H1 (cell line): Measurements from ENCODE around the gene PRKCD. TPM values are rescaled to one million over a fixed set of nuclear protein-coding genes. Genes with fewer than 3 reads are reported as not detected.

Experiments used
- CTCF ChIA-PET: fragments of 300-600 bp; sonication (Branson Sonifier 250); formaldehyde crosslinking; loops from one replicate; lab custom pipeline; 2021; ENCODE audit not compliant: partially characterized antibody; lab: Charles Lee
- POLR2A ChIA-PET: fragments of 300-600 bp; sonication (Branson Sonifier 250); formaldehyde crosslinking; loops from one replicate; lab custom pipeline; 2021; ENCODE audit warnings: inconsistent platforms; ENCODE audit not compliant: partially characterized antibody; lab: Charles Lee
- DNase-seq, 2 experiments: peaks; one replicate each; pipeline versions ENCODE4 v3.0.0 to v3.0.0-alpha.2; 2010 to 2022; ENCODE audit warnings: low spot score in 2 of 2, low read depth in 1 of 2, mixed read lengths in 1 of 2
- FAIRE-seq: peaks from 2 replicates; lab custom pipeline; 2011; peaks lifted over from hg19 to GRCh38; lab: Jason Lieb, UNC
- H2AFZ ChIP-seq: 2 replicates; pipeline ENCODE4 v1.8.1; 2012; ENCODE audit warnings: low read length, inconsistent platforms
- H2AK5ac ChIP-seq: 2 replicates; pipeline ENCODE4 v1.6.1; 2013; ENCODE audit warnings: low read depth, low read length
- H2BK120ac ChIP-seq: replicated peaks from 2 replicates; pipeline ENCODE3; 2013; ENCODE audit warnings: low read depth, low read length, inconsistent platforms
- H2BK12ac ChIP-seq: 2 replicates; pipeline ENCODE4 v1.6.1; 2013; ENCODE audit warnings: low read depth, low read length
- H2BK15ac ChIP-seq: 2 replicates; pipeline ENCODE4 v1.6.1; 2013; ENCODE audit warnings: low read length
- H2BK20ac ChIP-seq: 2 replicates; pipeline ENCODE4 v1.6.1; 2013; ENCODE audit warnings: low read length
- H2BK5ac ChIP-seq: 2 replicates; pipeline ENCODE4 v1.6.1; 2013; ENCODE audit warnings: low read depth, low read length
- H3K14ac ChIP-seq: 2 replicates; pipeline ENCODE4 v1.6.1; 2013; ENCODE audit warnings: inconsistent platforms; ENCODE audit not compliant: insufficient read length
- H3K18ac ChIP-seq: 2 replicates; pipeline ENCODE4 v1.6.1; 2013; ENCODE audit warnings: low read length; ENCODE audit errors: extremely low read depth
- H3K23ac ChIP-seq: 2 replicates; pipeline ENCODE4 v1.6.1; 2013; ENCODE audit warnings: inconsistent platforms; ENCODE audit not compliant: insufficient read length
- H3K23me2 ChIP-seq: 2 replicates; pipeline ENCODE4 v1.6.1; 2013; ENCODE audit warnings: low read depth, low read length
- H3K27ac ChIP-seq: 2 replicates; pipeline ENCODE4 v1.6.1; 2011; ENCODE audit warnings: low read depth, low read length, inconsistent platforms
- H3K27me3 ChIP-seq, 4 experiments: replicated peaks in 1 of 4; 1 replicate in 1 of 4; 2 replicates in 3 of 4; pipeline versions ENCODE4 v1.6.1 to v1.8.1; 2011 to 2013; ENCODE audit warnings: low read length in 3 of 4, mild to moderate bottlenecking in 3 of 4, inconsistent platforms in 2 of 4, mixed read lengths in 2 of 4, moderate library complexity in 1 of 4; ENCODE audit not compliant: control insufficient read depth in 3 of 4, insufficient read depth in 3 of 4; ENCODE audit errors: extremely low read depth in 1 of 4
- H3K36me3 ChIP-seq, 4 experiments: 2 replicates each; pipeline versions ENCODE4 v1.6.1 to v1.8.1; 2011 to 2013; ENCODE audit warnings: mild to moderate bottlenecking in 4 of 4, low read length in 3 of 4, moderate library complexity in 2 of 4, control low read depth in 1 of 4, inconsistent platforms in 1 of 4; ENCODE audit not compliant: insufficient read depth in 4 of 4, control insufficient read depth in 2 of 4
- H3K4ac ChIP-seq: replicated peaks from 2 replicates; pipeline ENCODE3; 2013; ENCODE audit warnings: low read length, low read depth, mixed read lengths, inconsistent platforms; ENCODE audit not compliant: insufficient read length
- H3K4me1 ChIP-seq, 4 experiments: replicated peaks in 1 of 4; 1 replicate in 1 of 4; 2 replicates in 3 of 4; pipeline versions ENCODE4 v1.6.1 to v1.8.1; 2011 to 2013; ENCODE audit warnings: low read length in 3 of 4, inconsistent platforms in 2 of 4, mixed read lengths in 1 of 4; ENCODE audit not compliant: insufficient read depth in 4 of 4, control insufficient read depth in 3 of 4
- H3K4me2 ChIP-seq, 2 experiments: 2 replicates each; pipeline versions ENCODE4 v1.6.1 to v1.8.1; 2011 to 2013; ENCODE audit warnings: low read depth in 2 of 2, low read length in 2 of 2, control low read depth in 1 of 2, inconsistent platforms in 1 of 2, mild to moderate bottlenecking in 1 of 2; ENCODE audit not compliant: insufficient read depth in 1 of 2
- H3K4me3 ChIP-seq, 4 experiments: fragments of 200-600, 300-600 bp in 1 of 4; sonication (generic), shearing (Covaris generic), sonication (Bioruptor Twin) in 1 of 4; 2 replicates each; pipeline versions ENCODE4 v1.5.1 to v1.8.1; 2011 to 2016; ENCODE audit warnings: low read length in 4 of 4, low read depth in 3 of 4, control low read depth in 2 of 4, inconsistent platforms in 2 of 4, mild to moderate bottlenecking in 2 of 4, mixed read lengths in 1 of 4, moderate library complexity in 1 of 4; ENCODE audit not compliant: insufficient read depth in 2 of 4; ENCODE audit errors: extremely low read depth in 1 of 4
- H3K56ac ChIP-seq: replicated peaks from 2 replicates; pipeline ENCODE3; 2013; ENCODE audit warnings: low read depth, mild to moderate bottlenecking, mixed read lengths, low read length, inconsistent platforms; ENCODE audit not compliant: insufficient read length
- H3K79me1 ChIP-seq: 2 replicates; pipeline ENCODE4 v1.6.1; 2013; ENCODE audit warnings: low read depth, low read length, control low read depth
- H3K79me2 ChIP-seq, 2 experiments: 2 replicates each; pipeline versions ENCODE4 v1.6.1 to v1.8.1; 2012 to 2013; ENCODE audit warnings: low read length in 2 of 2, mild to moderate bottlenecking in 2 of 2, inconsistent platforms in 1 of 2; ENCODE audit not compliant: insufficient read depth in 2 of 2, control insufficient read depth in 1 of 2
- H3K9ac ChIP-seq, 4 experiments: replicated peaks in 1 of 4; 1 replicate in 1 of 4; 2 replicates in 3 of 4; pipeline versions ENCODE4 v1.6.1 to v1.8.1; 2011 to 2013; ENCODE audit warnings: low read depth in 3 of 4, low read length in 3 of 4, control low read depth in 2 of 4, mild to moderate bottlenecking in 2 of 4, moderate library complexity in 2 of 4, inconsistent platforms in 1 of 4; ENCODE audit errors: extremely low read depth in 1 of 4
- H3K9me3 ChIP-seq, 2 experiments: 2 replicates each; pipeline versions ENCODE4 v1.6.1 to v1.8.1; 2012 to 2013; ENCODE audit warnings: mild to moderate bottlenecking in 2 of 2, moderate library complexity in 2 of 2, control low read depth in 1 of 2, inconsistent platforms in 1 of 2, low read depth in 1 of 2, low read length in 1 of 2, mixed read lengths in 1 of 2; ENCODE audit not compliant: insufficient read depth in 2 of 2
- H4K20me1 ChIP-seq, 2 experiments: replicated peaks in 1 of 2; 2 replicates each; pipeline versions ENCODE3 to v1.8.1; 2011 to 2013; ENCODE audit warnings: inconsistent platforms in 2 of 2, low read length in 2 of 2, mild to moderate bottlenecking in 1 of 2; ENCODE audit not compliant: insufficient read depth in 2 of 2, control insufficient read depth in 1 of 2
- H4K5ac ChIP-seq: 2 replicates; pipeline ENCODE4 v1.6.1; 2013; ENCODE audit warnings: low read length, low read depth, mixed read lengths, inconsistent platforms; ENCODE audit not compliant: insufficient read length
- H4K8ac ChIP-seq: 2 replicates; pipeline ENCODE4 v1.8.0; 2013; ENCODE audit warnings: mild to moderate bottlenecking, moderate library complexity, low read length, inconsistent platforms; ENCODE audit not compliant: insufficient read depth; ENCODE audit errors: extremely low read depth
- H4K91ac ChIP-seq: replicated peaks from 2 replicates; pipeline ENCODE3; 2013; ENCODE audit warnings: low read length, mixed read lengths, inconsistent platforms; ENCODE audit not compliant: insufficient read length
- BACH1 ChIP-seq: IDR thresholded peaks from 2 replicates; pipeline ENCODE4 v1.6.1; 2012; ENCODE audit warnings: low read length, improper control_type of control experiment
- CHD2 ChIP-seq: IDR thresholded peaks from 2 replicates; pipeline ENCODE4 v1.6.1; 2012; ENCODE audit warnings: low read length, improper control_type of control experiment
- CREB1 ChIP-seq: IDR thresholded peaks from 2 replicates; pipeline ENCODE4 v1.6.1; 2012; ENCODE audit warnings: inconsistent platforms
- EP300 ChIP-seq, 2 experiments: IDR thresholded peaks; 1 replicate in 1 of 2; 2 replicates in 1 of 2; pipeline ENCODE4 v1.6.1; 2011 to 2012; ENCODE audit warnings: low read depth in 2 of 2, low read length in 2 of 2, mild to moderate bottlenecking in 2 of 2, borderline replicate concordance in 1 of 2, inconsistent platforms in 1 of 2, moderate library complexity in 1 of 2
- EZH2 ChIP-seq: fragments of 200-600 bp; sonication (generic); IDR thresholded peaks from 2 replicates; pipeline ENCODE4 v1.7.1; 2012; ENCODE audit warnings: low read depth, mild to moderate bottlenecking, moderate library complexity, low read length, inconsistent platforms; ENCODE audit not compliant: severe bottlenecking
- FOSL1 ChIP-seq: IDR thresholded peaks from 2 replicates; pipeline ENCODE4 v1.6.1; 2011; ENCODE audit warnings: mild to moderate bottlenecking, low read depth, low read length, moderate library complexity; ENCODE audit not compliant: insufficient read depth
- JUN ChIP-seq: IDR thresholded peaks from 2 replicates; pipeline ENCODE4 v1.6.1; 2011; ENCODE audit warnings: low read depth, mild to moderate bottlenecking, improper control_type of control experiment, low read length
- NANOG ChIP-seq: IDR thresholded peaks from 2 replicates; pipeline ENCODE4 v1.6.1; 2011; ENCODE audit warnings: low read length, low read depth, mild to moderate bottlenecking, inconsistent platforms; ENCODE audit not compliant: insufficient read depth, poor library complexity, severe bottlenecking
- POU5F1 ChIP-seq: IDR thresholded peaks from 2 replicates; pipeline ENCODE4 v1.6.1; 2011; ENCODE audit warnings: low read depth, mild to moderate bottlenecking, low read length, moderate library complexity
- RFX5 ChIP-seq: IDR thresholded peaks from 2 replicates; pipeline ENCODE4 v1.6.1; 2011; ENCODE audit warnings: low read depth, low read length, improper control_type of control experiment, borderline replicate concordance
- WGBS, 2 experiments: shearing (Covaris generic) in 1 of 2; methylation state at CpG; one replicate each; pipeline versions ENCODE4 v1.1.6 to v1.1.7; 2013 to 2015; ENCODE audit warnings: low lambda C conversion rate in 2 of 2, mixed read lengths in 2 of 2, inconsistent platforms in 1 of 2, low coverage in 1 of 2, missing lambda C conversion rate in 1 of 2; ENCODE audit not compliant: insufficient replicate concordance in 2 of 2, insufficient coverage in 1 of 2, insufficient read length in 1 of 2; ENCODE audit errors: extremely low coverage in 1 of 2, missing lambda C conversion rate in 1 of 2; 5-methylcytosine and 5-hydroxymethylcytosine counted together
- polyA plus RNA-seq, 7 experiments: library from polyadenylated mRNA; depleted of rRNA in 3 of 7; stranded (reverse) in 5 of 7; unstranded in 2 of 7; fragments of >200 nt in 5 of 7; fragments of 200-250 nt in 2 of 7; gene quantifications; 1 replicate in 5 of 7; 2 replicates in 1 of 7; 4 replicates in 1 of 7; pipeline versions ENCODE4 v1.2.1 to v1.2.3, GENCODE V29; 2011 to 2013; ENCODE audit warnings: missing spikeins in 2 of 7, mixed read lengths in 2 of 7
- total RNA-seq: library from RNA; stranded (reverse); fragmentation: NEBNext Ultra II Directional; extraction: Animal tissue kit (Norgen Biotek cat#: 25700); gene quantifications from 2 replicates; pipeline ENCODE4 v1.2.1, GENCODE V29; 2021
- TF ChIP-seq, protein P1 (sequence below): IDR thresholded peaks from 2 replicates; pipeline ENCODE4 v1.6.1; 2012; ENCODE audit warnings: inconsistent platforms
- TF ChIP-seq, protein P2 (sequence below): IDR thresholded peaks from 2 replicates; pipeline ENCODE4 v1.6.1; 2012; ENCODE audit warnings: low read length, inconsistent platforms

Gene PRKCD
- total and polyA plus RNA-seq, 2 of the 8 experiments (the other 6 are each of a cell fraction or from before 2014, with no cell fraction given), result 22.6 to 23.9 TPM

DNA sequence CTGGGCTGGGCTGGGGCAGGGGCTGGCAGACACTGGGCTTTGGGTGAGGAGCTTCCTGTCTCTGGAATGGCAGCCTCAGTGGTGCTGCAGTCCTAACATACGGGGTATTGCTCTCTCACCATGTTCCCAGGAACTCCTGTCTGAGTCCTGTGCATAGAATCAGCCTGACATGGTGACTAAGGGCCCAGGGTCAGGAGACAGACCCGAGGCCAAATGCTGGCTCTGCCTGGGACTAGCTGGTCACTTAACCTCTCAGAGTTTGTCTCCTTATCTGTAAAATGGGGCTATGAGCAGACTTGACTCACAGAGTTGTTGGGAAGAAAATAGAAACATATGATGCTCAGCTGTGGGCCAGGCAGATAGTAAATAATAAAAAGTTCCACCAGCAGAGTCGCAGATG, 28.3 kb downstream of the PRKCD start:
- H3K79me1 ChIP-seq, result no peaks in the 10 kb centered on the region
- H3K27me3 ChIP-seq, result no peaks in the 10 kb centered on the region
- no peak overlapping the region for H2AFZ ChIP-seq
- no peak overlapping the region for H3K4me3 ChIP-seq
- H3K27ac ChIP-seq, result no peak overlapping the region
- ChIA-PET CTCF (interaction anchor here (1.0 to 2.8 kb wide), 6 partner anchors 10 to 77 kb away, joined by 3 to 14 read pairs (median 4); partner anchors contain the start of gene RFT1), POLR2A (no interaction called here)
- H4K20me1 ChIP-seq, result no peaks in the 10 kb centered on the region
- H3K18ac ChIP-seq, result no peak overlapping the region
- H4K8ac ChIP-seq, result no peak overlapping the region
- no peak overlapping the region for H2BK120ac ChIP-seq
- WGBS, 2 experiments, result 81% methylated on average over 2 of the region's 3 CpGs; no CpG with 5 or more reads in 1 of the 2 experiments
- H3K36me3 ChIP-seq, result peaks cover 0 to 3% (median 0%) of the 10 kb centered on the region in 4 experiments; a peak in 2 of 8 replicates
- no peaks in the 10 kb centered on the region for H3K9me3 ChIP-seq
- no peak overlapping the region for H3K4ac ChIP-seq
- H4K5ac ChIP-seq, result no peak overlapping the region
- H3K56ac ChIP-seq, result no peak overlapping the region
- H2BK15ac ChIP-seq, result no peak overlapping the region
- no peak overlapping the region for H3K23ac ChIP-seq
- no peak overlapping the region for H2BK12ac ChIP-seq
- DNase-seq (no peak), FAIRE-seq (no peak)
- no peak overlapping the region for H4K91ac ChIP-seq
- no peak overlapping the region for H3K4me2 ChIP-seq
- H3K4me1 ChIP-seq, result peaks cover 0 to 8% (median 6%) of the 10 kb centered on the region in 4 experiments; a peak in 5 of 7 replicates
- no peaks in the 10 kb centered on the region for H3K23me2 ChIP-seq
- H3K14ac ChIP-seq, result no peak overlapping the region
- no peak overlapping the region for H2BK5ac ChIP-seq
- H2BK20ac ChIP-seq, result no peak overlapping the region
- H2AK5ac ChIP-seq, result no peak overlapping the region
- H3K79me2 ChIP-seq, result no peaks in the 10 kb centered on the region
- H3K9ac ChIP-seq, result no peak overlapping the region
- TF ChIP-seq NANOG (no peak), POU5F1 (no peak), JUN (no peak), EZH2 (no peak), EP300 (IDR thresholded peaks at IDR 0.05; ENCODE audit: borderline replicate concordance in 1 of 2, low read depth in 2 of 2, low read length in 2 of 2) (no peak), FOSL1 (no peak), RFX5 (no peak), CREB1 (no peak), CHD2 (no peak), BACH1 (no peak)
- TF ChIP-seq, protein P1, sequence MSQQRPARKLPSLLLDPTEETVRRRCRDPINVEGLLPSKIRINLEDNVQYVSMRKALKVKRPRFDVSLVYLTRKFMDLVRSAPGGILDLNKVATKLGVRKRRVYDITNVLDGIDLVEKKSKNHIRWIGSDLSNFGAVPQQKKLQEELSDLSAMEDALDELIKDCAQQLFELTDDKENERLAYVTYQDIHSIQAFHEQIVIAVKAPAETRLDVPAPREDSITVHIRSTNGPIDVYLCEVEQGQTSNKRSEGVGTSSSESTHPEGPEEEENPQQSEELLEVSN, result no peak
- TF ChIP-seq, protein P2, sequence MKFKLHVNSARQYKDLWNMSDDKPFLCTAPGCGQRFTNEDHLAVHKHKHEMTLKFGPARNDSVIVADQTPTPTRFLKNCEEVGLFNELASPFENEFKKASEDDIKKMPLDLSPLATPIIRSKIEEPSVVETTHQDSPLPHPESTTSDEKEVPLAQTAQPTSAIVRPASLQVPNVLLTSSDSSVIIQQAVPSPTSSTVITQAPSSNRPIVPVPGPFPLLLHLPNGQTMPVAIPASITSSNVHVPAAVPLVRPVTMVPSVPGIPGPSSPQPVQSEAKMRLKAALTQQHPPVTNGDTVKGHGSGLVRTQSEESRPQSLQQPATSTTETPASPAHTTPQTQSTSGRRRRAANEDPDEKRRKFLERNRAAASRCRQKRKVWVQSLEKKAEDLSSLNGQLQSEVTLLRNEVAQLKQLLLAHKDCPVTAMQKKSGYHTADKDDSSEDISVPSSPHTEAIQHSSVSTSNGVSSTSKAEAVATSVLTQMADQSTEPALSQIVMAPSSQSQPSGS, result no peak
